Adipocyte (in vitro differentiated cells): ENCODE measurements around the gene PROX2.
A peak's percentile ranks its signal among the peaks of the same experiment; 100 is the strongest.

Source experiments
- DNase-seq: peaks from one replicate; pipeline ENCODE4 v3.0.0-alpha.2; 2015; ENCODE audit warnings: low read depth
- H3K27me3 ChIP-seq: replicated peaks from 2 replicates; pipeline ENCODE4 v1.7.0; 2013; ENCODE audit warnings: mild to moderate bottlenecking, low read length, moderate library complexity; ENCODE audit not compliant: control insufficient read depth, insufficient read depth
- H3K36me3 ChIP-seq: 2 replicates; pipeline ENCODE4 v1.7.0; 2013; ENCODE audit warnings: low read length, mild to moderate bottlenecking, moderate library complexity; ENCODE audit not compliant: control insufficient read depth, insufficient read depth, severe bottlenecking
- H3K4me1 ChIP-seq: 2 replicates; pipeline ENCODE4 v1.7.0; 2013; ENCODE audit warnings: mild to moderate bottlenecking, low read length, moderate library complexity; ENCODE audit not compliant: control insufficient read depth, insufficient read depth
- H3K4me3 ChIP-seq: 2 replicates; pipeline ENCODE4 v1.7.0; 2013; ENCODE audit warnings: mild to moderate bottlenecking, low read length, moderate library complexity
- H3K9ac ChIP-seq: 2 replicates; pipeline ENCODE4 v1.7.0; 2013; ENCODE audit warnings: mild to moderate bottlenecking, low read length, moderate library complexity
- H3K9me3 ChIP-seq: 2 replicates; pipeline ENCODE4 v1.7.0; 2013; ENCODE audit warnings: mild to moderate bottlenecking, low read length, moderate library complexity; ENCODE audit not compliant: control insufficient read depth

PROX2 gene

GRCh38 chr14:74892745-74893144, 16.8 kb upstream of the PROX2 start:
- no peak for DNase-seq
- H3K4me3 ChIP-seq: no peak overlapping the region
- H3K36me3 ChIP-seq: peaks cover 91% of the 10 kb centered on the region

GRCh38 chr14:74891870-74892269, 15.9 kb upstream of the PROX2 start:
- Histone ChIP-seq H3K27me3 (no peaks in the 10 kb centered on the region), H3K36me3 (peaks cover 87% of the 10 kb centered on the region), H3K9ac (no peak overlapping the region), H3K4me3 (no peak overlapping the region), H3K9me3 (no peaks in the 10 kb centered on the region), H3K4me1 (peaks cover 23% of the 10 kb centered on the region)
- DNase-seq: peak; percentile 22

More at GRCh38 chr14:74892745-74893144, 16.8 kb upstream of the PROX2 start:
- H3K9me3 ChIP-seq: no peaks in the 10 kb centered on the region
- H3K9ac ChIP-seq: no peak overlapping the region
- H3K27me3 ChIP-seq: no peaks in the 10 kb centered on the region
- peaks cover 23% of the 10 kb centered on the region for H3K4me1 ChIP-seq

- Histone ChIP-seq H3K4me3 (no peak overlapping the region), H3K9ac (no peak overlapping the region), H3K4me1 (peaks cover 37% of the 10 kb centered on the region), H3K9me3 (no peaks in the 10 kb centered on the region), H3K27me3 (no peaks in the 10 kb centered on the region), H3K36me3 (peaks cover 73% of the 10 kb centered on the region)
- DNase-seq: no peak
Measured at GRCh38 chr14:74890262-74890661, 14.3 kb upstream of the PROX2 start.

GRCh38 chr14:74888164-74889158, 12.5 kb upstream of the PROX2 start:
- peak overlapping the region; percentile 8 for H3K9ac ChIP-seq
- peaks cover 50% of the 10 kb centered on the region for H3K4me1 ChIP-seq
- no peaks in the 10 kb centered on the region for H3K27me3 ChIP-seq
- H3K36me3 ChIP-seq: peaks cover 55% of the 10 kb centered on the region
- no peaks in the 10 kb centered on the region for H3K9me3 ChIP-seq
- no peak for DNase-seq
- no peak overlapping the region for H3K4me3 ChIP-seq

- Histone ChIP-seq H3K4me3 (peak overlapping the region; percentile 23), H3K36me3 (peaks cover 31% of the 10 kb centered on the region)
- peak; percentile 96 for DNase-seq
Measured at GRCh38 chr14:74886001-74886400, 10.1 kb upstream of the PROX2 start.

GRCh38 chr14:74882103-74882920, 6.4 kb upstream of the PROX2 start:
- DNase-seq: peak; percentile 80

More at GRCh38 chr14:74886001-74886400, 10.1 kb upstream of the PROX2 start:
- Histone ChIP-seq H3K9ac (no peak overlapping the region), H3K27me3 (no peaks in the 10 kb centered on the region), H3K4me1 (peaks cover 52% of the 10 kb centered on the region), H3K9me3 (no peaks in the 10 kb centered on the region)

GRCh38 chr14:74881431-74882102, 5.6 kb upstream of the PROX2 start, which contains the start of gene DLST:
DLST (plus strand) TSS chr14:74881916; CDS start chr14:74881954, 38 bp downstream.
- H3K9me3 ChIP-seq: no peaks in the 10 kb centered on the region
- peaks cover 43% of the 10 kb centered on the region for H3K4me1 ChIP-seq
- H3K36me3 ChIP-seq: no peaks in the 10 kb centered on the region
- peak; percentile 94 for DNase-seq
- H3K27me3 ChIP-seq: no peaks in the 10 kb centered on the region
- peak within 1 kb of the TSS; percentile 99 for H3K4me3 ChIP-seq
- peak within 1 kb of the TSS; percentile 97 for H3K9ac ChIP-seq

More at GRCh38 chr14:74882103-74882920, 6.4 kb upstream of the PROX2 start:
- Histone ChIP-seq H3K36me3 (peaks cover 4% of the 10 kb centered on the region), H3K27me3 (no peaks in the 10 kb centered on the region), H3K4me1 (peaks cover 44% of the 10 kb centered on the region), H3K9ac (peak overlapping the region; percentile 97), H3K4me3 (peak overlapping the region; percentile 99), H3K9me3 (no peaks in the 10 kb centered on the region)

- H3K4me3 ChIP-seq: no peak overlapping the region
- H3K9ac ChIP-seq: no peak overlapping the region
- no peaks in the 10 kb centered on the region for H3K27me3 ChIP-seq
- no peaks in the 10 kb centered on the region for H3K9me3 ChIP-seq
- H3K4me1 ChIP-seq: peaks cover 30% of the 10 kb centered on the region
- DNase-seq: no peak
- no peaks in the 10 kb centered on the region for H3K36me3 ChIP-seq
Measured at GRCh38 chr14:74879427-74880182, 3.7 kb upstream of the PROX2 start.

GRCh38 chr14:74875204-74875603, 741 bp downstream of the PROX2 start:
- DNase-seq: no peak

GRCh38 chr14:74871819-74872218, 4.1 kb downstream of the PROX2 start:
- Histone ChIP-seq H3K36me3 (no peaks in the 10 kb centered on the region), H3K4me1 (peaks cover 9% of the 10 kb centered on the region), H3K9me3 (no peaks in the 10 kb centered on the region), H3K27me3 (no peaks in the 10 kb centered on the region), H3K4me3 (no peak overlapping the region), H3K9ac (no peak overlapping the region)
- no peak for DNase-seq

More at GRCh38 chr14:74875204-74875603, 741 bp downstream of the PROX2 start:
- no peaks in the 10 kb centered on the region for H3K27me3 ChIP-seq
- H3K36me3 ChIP-seq: no peaks in the 10 kb centered on the region
- H3K4me3 ChIP-seq: no peak overlapping the region
- peaks cover 5% of the 10 kb centered on the region for H3K4me1 ChIP-seq
- no peaks in the 10 kb centered on the region for H3K9me3 ChIP-seq
- H3K9ac ChIP-seq: no peak overlapping the region
